Adrenal gland (tissue), 12 donors: ENCODE results near the gene SKOR1. TPM values are rescaled to one million over a fixed set of nuclear protein-coding genes. Genes with fewer than 3 reads are reported as not detected.

ENCODE experiments used
- DNase-seq, 7 donors: peaks; one replicate each; pipeline ENCODE4 v3.0.0-alpha.2; 2019 to 2020
- H3K27ac ChIP-seq, 5 donors: fragments of 200-600 bp; sonication (generic) in 4 of 5; 1 replicate in 3 of 5; 2 replicates in 2 of 5; pipeline versions ENCODE4 v1.5.1 to v1.8.0; 2016 to 2020; ENCODE audit warnings: mild to moderate bottlenecking in 1 of 5
- H3K27me3 ChIP-seq: fragments of 200-600 bp; 2 replicates; pipeline ENCODE4 v1.8.0; 2021
- H3K36me3 ChIP-seq, 2 donors: fragments of 200-600 bp; replicated peaks in 1 of 2; 1 replicate in 1 of 2; 2 replicates in 1 of 2; pipeline versions ENCODE4 v1.5.1 to v1.8.0; 2018 to 2022
- H3K4me1 ChIP-seq, 2 donors: fragments of 200-600 bp; replicated peaks in 1 of 2; 1 replicate in 1 of 2; 2 replicates in 1 of 2; pipeline versions ENCODE4 v1.5.1 to v1.8.0; 2018 to 2021
- H3K4me3 ChIP-seq, 4 donors: fragments of 200-600 bp; sonication (generic) in 3 of 4; one replicate each; pipeline ENCODE4 v1.5.1; 2016 to 2018
- H3K9me3 ChIP-seq, 3 donors: fragments of 200-600 bp; sonication (generic) in 1 of 3; replicated peaks in 1 of 3; 1 replicate in 2 of 3; 2 replicates in 1 of 3; pipeline versions ENCODE4 v1.5.1 to v1.8.0; 2016 to 2021
- POLR2A ChIP-seq, 2 donors: fragments of 450-650 bp; IDR thresholded peaks; one replicate each; pipeline ENCODE4 v1.6.1; 2017; ENCODE audit warnings: antibody characterized with exemption in 2 of 2, mild to moderate bottlenecking in 2 of 2, moderate library complexity in 1 of 2
- WGBS, 4 donors: extraction: QIAGEN DNeasy Blood & Tissue Kit in 2 of 4; methylation state at CpG; one replicate each; pipeline versions ENCODE4 v1.1.5 to v1.1.7; 2013 to 2017; 5-methylcytosine and 5-hydroxymethylcytosine counted together
- intact Hi-C, 2 donors: fragments of 100-400 bp; cut with DNase I; formaldehyde crosslinking; loops; one replicate each; pipeline versions ENCODE4 v1.14.1 to v1.15.0; 2022 to 2023
- polyA plus RNA-seq, 3 donors: library from polyadenylated mRNA; stranded (reverse); fragments of 200-250 nt in 2 of 3; fragments of 350-450 nt in 1 of 3; fragmentation: Illumina TruSeq in 1 of 3; extraction: RNeasy Lipid Tissue Mini Kit (QIAGEN cat#74804) in 1 of 3; gene quantifications; one replicate each; pipeline ENCODE4 v1.2.3, GENCODE V29; 2013 to 2014
- total RNA-seq, 9 donors: library from RNA; depleted of rRNA in 4 of 9; stranded (reverse); fragments of >200 nt in 4 of 9; fragments of 120-200 nt in 1 of 9; fragmentation: NEBNext Ultra II Directional in 1 of 9; extraction: Animal tissue kit (Norgen Biotek cat#: 25700) in 1 of 9; gene quantifications; one replicate each; pipeline versions ENCODE4 v1.1.0 to v1.2.4, GENCODE V29; 2013 to 2023
- TF ChIP-seq, protein P1 (sequence below), 6 experiments: fragments of 450-650 bp in 4 of 6; fragments of 200-600 bp in 2 of 6; sonication (generic) in 1 of 6; IDR thresholded peaks; 1 replicate in 5 of 6; 2 replicates in 1 of 6; pipeline versions ENCODE4 v1.5.1 to v1.8.0; 2016 to 2021; ENCODE audit warnings: antibody characterized with exemption in 6 of 6, mild to moderate bottlenecking in 2 of 6, moderate library complexity in 1 of 6
- donor health status: healthy with polysubstance abuse.
- donor health status: Bipolar disorder and iron deficiency.
- donor health status: DM: yes; HTN: yes; CAD: no.
- donor health status: DM: no; HTN: no; CAD: no.
- donor health status: DM: no; HTN: no; CAD: no.
- donor health status: DM: yes; HTN: yes; CAD: no.

SKOR1 gene
- total and polyA plus RNA-seq, 12 donors = 0.17 to 1.3 (median 0.53) TPM; not detected in 1

DNA sequence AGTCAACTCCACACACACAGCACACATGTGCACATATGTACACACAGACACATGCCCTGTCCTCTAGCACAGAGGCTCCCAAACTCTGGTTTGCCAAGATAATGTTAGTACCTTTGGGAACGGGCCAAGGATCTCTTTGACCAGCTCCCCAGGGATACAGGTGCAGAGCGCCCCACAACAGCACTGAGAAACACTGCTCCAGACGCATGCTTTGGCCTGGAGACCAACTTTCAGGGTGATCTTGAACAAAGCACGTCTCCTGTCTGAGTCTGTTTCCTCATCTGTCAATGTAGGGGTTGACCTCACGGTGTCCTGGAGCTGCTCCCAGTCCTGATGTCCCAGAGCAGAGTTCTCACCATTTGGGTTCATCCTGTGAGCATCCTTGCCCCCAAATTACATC is 15.9 kb upstream of the SKOR1 start:
- WGBS, 4 donors = 87 to 98% (median 94%) methylated on average over 5 of the region's 5 CpGs
- Histone ChIP-seq H3K4me3 (no peak overlapping the region), H3K27me3 (no peaks in the 10 kb centered on the region), H3K27ac (no peak overlapping the region), H3K4me1 (no peaks in the 10 kb centered on the region), H3K36me3 (no peaks in the 10 kb centered on the region), H3K9me3 (no peaks in the 10 kb centered on the region)
- TF ChIP-seq, protein P1, sequence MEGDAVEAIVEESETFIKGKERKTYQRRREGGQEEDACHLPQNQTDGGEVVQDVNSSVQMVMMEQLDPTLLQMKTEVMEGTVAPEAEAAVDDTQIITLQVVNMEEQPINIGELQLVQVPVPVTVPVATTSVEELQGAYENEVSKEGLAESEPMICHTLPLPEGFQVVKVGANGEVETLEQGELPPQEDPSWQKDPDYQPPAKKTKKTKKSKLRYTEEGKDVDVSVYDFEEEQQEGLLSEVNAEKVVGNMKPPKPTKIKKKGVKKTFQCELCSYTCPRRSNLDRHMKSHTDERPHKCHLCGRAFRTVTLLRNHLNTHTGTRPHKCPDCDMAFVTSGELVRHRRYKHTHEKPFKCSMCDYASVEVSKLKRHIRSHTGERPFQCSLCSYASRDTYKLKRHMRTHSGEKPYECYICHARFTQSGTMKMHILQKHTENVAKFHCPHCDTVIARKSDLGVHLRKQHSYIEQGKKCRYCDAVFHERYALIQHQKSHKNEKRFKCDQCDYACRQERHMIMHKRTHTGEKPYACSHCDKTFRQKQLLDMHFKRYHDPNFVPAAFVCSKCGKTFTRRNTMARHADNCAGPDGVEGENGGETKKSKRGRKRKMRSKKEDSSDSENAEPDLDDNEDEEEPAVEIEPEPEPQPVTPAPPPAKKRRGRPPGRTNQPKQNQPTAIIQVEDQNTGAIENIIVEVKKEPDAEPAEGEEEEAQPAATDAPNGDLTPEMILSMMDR (IDR thresholded peaks at IDR 0.05) = no peak
- TF ChIP-seq POLR2A (IDR thresholded peaks at IDR 0.05) = no peak
- no peak for DNase-seq
- intact Hi-C loops = no loop called here

DNA sequence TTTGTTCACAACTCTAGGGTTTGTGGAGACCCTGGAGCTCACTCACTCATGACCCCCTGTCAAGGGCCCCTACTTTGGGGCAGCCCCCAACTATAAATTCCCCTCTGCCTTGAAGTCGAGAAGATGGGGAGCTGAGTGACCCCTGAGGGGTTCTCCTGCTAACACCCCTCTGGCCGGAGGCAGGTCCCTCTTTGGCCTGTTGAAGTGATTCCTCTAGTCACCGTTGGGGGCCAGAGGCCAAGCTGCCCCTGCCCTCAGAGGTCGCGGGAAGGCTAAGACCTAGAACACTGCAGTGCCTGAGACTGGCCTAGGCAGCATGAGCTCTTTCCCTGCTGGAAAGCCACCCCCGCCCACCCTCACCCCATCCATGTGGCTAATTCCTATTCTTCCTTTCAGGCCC is 15.4 kb upstream of the SKOR1 start:
- TF ChIP-seq POLR2A (IDR thresholded peaks at IDR 0.05) = no peak
- 82 to 88% (median 86%) methylated on average over 6 of the region's 6 CpGs for WGBS, 4 donors
- Histone ChIP-seq H3K27ac (no peak overlapping the region), H3K9me3 (no peaks in the 10 kb centered on the region), H3K4me1 (no peaks in the 10 kb centered on the region), H3K27me3 (no peaks in the 10 kb centered on the region), H3K4me3 (no peak overlapping the region), H3K36me3 (no peaks in the 10 kb centered on the region)
- intact Hi-C loops = no loop called here
- no peak for DNase-seq

DNA sequence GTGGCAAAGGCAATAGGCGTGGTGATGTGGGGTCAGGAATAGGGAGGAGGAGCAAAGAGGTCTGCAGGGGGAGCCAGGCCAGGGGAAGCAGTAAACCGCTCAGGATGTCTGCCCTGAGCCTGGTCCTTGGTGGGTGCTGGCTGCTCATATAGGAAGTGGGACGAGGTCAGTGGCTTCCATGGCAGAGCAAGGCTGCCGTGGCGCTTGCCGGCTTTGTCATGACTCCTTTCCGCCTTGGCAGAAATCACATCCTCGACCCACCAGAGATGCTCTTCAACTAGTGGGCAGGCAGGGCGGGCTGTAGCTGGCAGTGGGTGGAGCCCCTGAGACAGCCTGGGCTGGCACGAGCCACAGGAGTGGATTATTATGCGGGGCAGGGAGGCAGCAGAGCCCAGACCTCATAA is 13.1 kb upstream of the SKOR1 start:
- intact Hi-C loops = no loop called here
- DNase-seq = no peak

DNA sequence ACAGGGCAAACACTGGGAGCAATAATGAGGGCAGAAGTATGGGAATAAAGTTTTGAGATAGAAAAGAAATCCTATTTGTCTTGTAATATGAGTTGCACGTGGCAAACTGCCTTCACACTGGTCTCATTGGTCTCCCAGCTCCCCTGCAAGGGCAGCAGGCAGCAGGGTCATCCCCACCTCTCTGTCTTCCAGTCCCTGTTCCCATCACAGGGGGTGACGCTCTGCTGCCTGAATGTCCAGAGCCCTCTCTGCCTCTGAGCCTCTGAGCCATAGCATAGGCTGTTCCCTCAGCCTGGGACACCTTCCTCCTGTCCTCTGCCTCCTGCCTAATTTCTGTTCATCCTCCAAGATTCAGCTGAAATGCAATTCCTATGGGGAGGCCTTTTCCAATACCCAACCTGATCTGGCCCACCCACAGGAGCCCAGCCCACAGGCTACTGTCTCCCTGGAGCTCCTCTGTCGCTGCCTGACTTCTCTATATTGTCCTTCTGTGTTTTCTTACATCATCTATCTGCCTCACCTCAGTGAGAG is 12.1 kb upstream of the SKOR1 start:
- intact Hi-C loops = no loop called here
- Histone ChIP-seq H3K27ac (no peak overlapping the region), H3K9me3 (no peaks in the 10 kb centered on the region), H3K27me3 (no peaks in the 10 kb centered on the region), H3K4me3 (no peak overlapping the region), H3K4me1 (no peaks in the 10 kb centered on the region), H3K36me3 (no peaks in the 10 kb centered on the region)
- no peak for DNase-seq
- no peak for TF ChIP-seq POLR2A (IDR thresholded peaks at IDR 0.05)
- TF ChIP-seq, protein P1 (IDR thresholded peaks at IDR 0.05) = no peak
- WGBS, 4 donors = 82 to 93% (median 86%) methylated on average over 3 of the region's 3 CpGs

More for the DNA sequence above, 13.1 kb upstream of the SKOR1 start:
- H3K4me3 ChIP-seq = no peak overlapping the region
- TF ChIP-seq, protein P1 (IDR thresholded peaks at IDR 0.05) = no peak
- TF ChIP-seq POLR2A (IDR thresholded peaks at IDR 0.05) = no peak
- H3K27me3 ChIP-seq = no peaks in the 10 kb centered on the region
- H3K27ac ChIP-seq = no peak overlapping the region
- no peaks in the 10 kb centered on the region for H3K36me3 ChIP-seq
- H3K9me3 ChIP-seq = no peaks in the 10 kb centered on the region
- no peaks in the 10 kb centered on the region for H3K4me1 ChIP-seq
- WGBS, 4 donors = 73 to 84% (median 79%) methylated on average over 5 to 11 of the region's 11 CpGs

DNA sequence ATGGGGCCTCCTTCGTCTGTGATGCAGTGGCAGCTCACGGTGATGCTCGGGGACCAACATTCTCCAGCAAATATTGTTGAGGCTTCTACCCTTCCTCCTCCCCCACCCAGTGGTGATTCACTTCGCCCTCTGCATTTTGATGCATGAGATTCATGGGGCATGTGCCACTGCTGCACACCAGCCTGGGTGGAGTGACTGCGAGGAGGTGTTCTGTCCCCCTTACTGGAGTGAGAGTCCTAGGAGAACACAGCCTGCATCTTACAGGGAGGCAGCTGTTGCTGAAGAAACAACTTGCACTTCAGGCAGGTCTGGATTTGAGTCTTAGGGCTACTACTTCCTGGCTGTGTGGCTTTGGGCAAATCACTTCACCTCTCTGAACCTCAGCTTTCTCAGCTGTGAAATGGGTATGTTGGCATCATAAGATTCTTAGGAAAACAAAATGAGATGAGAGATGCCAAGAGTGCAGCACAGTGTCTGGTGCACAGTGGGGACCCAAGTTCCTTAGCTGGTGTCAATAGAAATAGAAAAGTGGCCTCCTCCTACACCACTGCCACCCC is 10.2 kb upstream of the SKOR1 start:
- H3K27me3 ChIP-seq = peaks cover 10% of the 10 kb centered on the region
- H3K4me3 ChIP-seq = no peak overlapping the region
- TF ChIP-seq, protein P1 (IDR thresholded peaks at IDR 0.05) = no peak
- TF ChIP-seq POLR2A (IDR thresholded peaks at IDR 0.05) = no peak
- H3K4me1 ChIP-seq = no peaks in the 10 kb centered on the region
- no peak for DNase-seq
- H3K9me3 ChIP-seq = no peaks in the 10 kb centered on the region
- intact Hi-C loops = no loop called here
- 76 to 95% (median 80%) methylated on average over 4 to 5 of the region's 5 CpGs for WGBS, 4 donors
- no peaks in the 10 kb centered on the region for H3K36me3 ChIP-seq
- H3K27ac ChIP-seq = no peak overlapping the region
